GM12878 (cell line): ENCODE data around the gene SNAPIN. TPM values are rescaled to one million over a fixed set of nuclear protein-coding genes. Genes with fewer than 3 reads are reported as not detected.

ENCODE experiments used
- ATAC-seq: fragments of 200-7000 bp; cut with Tn5 transposase; 3 replicates; pipeline ENCODE4 v1.9.1; 2020; ENCODE audit warnings: mild to moderate bottlenecking, moderate library complexity
- BruUV-seq: library from RNA; stranded (reverse); fragments of 400-500 nt; replicated peaks from 2 replicates; lab custom pipeline; 2021; lab: Mats Ljungman, UMichigan
- CTCF ChIA-PET: fragments of 300-600 bp; sonication (Branson Sonifier 250); formaldehyde crosslinking; extraction: SDS; loops from one replicate; lab custom pipeline; 2021; ENCODE audit warnings: inconsistent platforms; lab: Yijun Ruan, JAX
- POLR2A ChIA-PET: fragments of 350-600 bp; formaldehyde crosslinking; extraction: SDS; loops from one replicate; lab custom pipeline; 2021; ENCODE audit warnings: inconsistent platforms; lab: Charles Lee
- RAD21 ChIA-PET: fragments of 300-600 bp; sonication (Branson Sonifier 250); formaldehyde crosslinking; loops from one replicate; lab custom pipeline; 2023; ENCODE audit warnings: antibody characterized with exemption; ENCODE audit not compliant: unreplicated experiment; lab: Charles Lee
- SMC1A ChIA-PET: fragments of 300-600 bp; sonication (Branson Sonifier 250); formaldehyde crosslinking; loops from one replicate; lab custom pipeline; 2023; ENCODE audit not compliant: unreplicated experiment, uncharacterized antibody; lab: Charles Lee
- DNase-seq: peaks from one replicate; pipeline ENCODE4 v3.0.0-alpha.2; 2011; ENCODE audit warnings: low read depth, low spot score
- FAIRE-seq: peaks from 3 replicates; lab custom pipeline; 2011; peaks lifted over from hg19 to GRCh38; lab: Jason Lieb, UNC
- H2AFZ ChIP-seq: 2 replicates; pipeline ENCODE4 v1.6.0; 2011; ENCODE audit warnings: low read depth, low read length, control low read depth; ENCODE audit not compliant: control insufficient read depth
- H3K27ac ChIP-seq: 2 replicates; pipeline ENCODE4 v1.5.1; 2011; ENCODE audit warnings: control low read depth; ENCODE audit not compliant: control insufficient read depth, insufficient read depth
- H3K27me3 ChIP-seq, 2 experiments: replicated peaks in 1 of 2; 2 replicates each; pipeline versions ENCODE4 v1.6.0 to v1.6.1; 2011; ENCODE audit warnings: low read length in 1 of 2; ENCODE audit not compliant: control insufficient read depth in 2 of 2, insufficient read depth in 2 of 2
- H3K36me3 ChIP-seq, 2 experiments: 2 replicates each; pipeline ENCODE4 v1.5.1; 2011; ENCODE audit warnings: low read length in 1 of 2; ENCODE audit not compliant: control insufficient read depth in 2 of 2, insufficient read depth in 2 of 2
- H3K4me1 ChIP-seq: 2 replicates; pipeline ENCODE4 v1.6.1; 2011; ENCODE audit warnings: mild to moderate bottlenecking, low read length, moderate library complexity, mixed read lengths; ENCODE audit not compliant: control insufficient read depth, insufficient read depth
- H3K4me2 ChIP-seq: 2 replicates; pipeline ENCODE4 v1.6.0; 2011; ENCODE audit warnings: control low read depth; ENCODE audit not compliant: control insufficient read depth, insufficient read depth
- H3K4me3 ChIP-seq: fragments of 200-600 bp; sonication (generic); 2 replicates; pipeline ENCODE4 v1.5.1; 2016
- H3K79me2 ChIP-seq: 2 replicates; pipeline ENCODE4 v1.6.0; 2011; ENCODE audit warnings: low read length; ENCODE audit not compliant: control insufficient read depth, insufficient read depth
- H3K9ac ChIP-seq: 2 replicates; pipeline ENCODE4 v1.8.0; 2011; ENCODE audit warnings: low read length, control low read depth, mixed read lengths; ENCODE audit not compliant: control insufficient read depth, insufficient read depth
- H3K9me3 ChIP-seq: replicated peaks from 3 replicates; pipeline ENCODE4 v1.5.1; 2011; ENCODE audit warnings: mild to moderate bottlenecking, low read length; ENCODE audit not compliant: control insufficient read depth, insufficient read depth
- H4K20me1 ChIP-seq: 2 replicates; pipeline ENCODE4 v1.6.0; 2011; ENCODE audit not compliant: control insufficient read depth, insufficient read depth
- CEBPB ChIP-seq, 2 experiments: fragments of 150-350 bp in 1 of 2; IDR thresholded peaks; 2 replicates each; pipeline ENCODE4 v1.6.1; 2012 to 2014; ENCODE audit warnings: low read depth in 2 of 2, low read length in 2 of 2, borderline replicate concordance in 1 of 2, inconsistent platforms in 1 of 2
- CREM ChIP-seq: IDR thresholded peaks from 2 replicates; pipeline ENCODE4 v1.6.1; 2014; ENCODE audit warnings: antibody characterized with exemption, low read depth
- FOXK2 ChIP-seq: fragments of 450-650 bp; IDR thresholded peaks from 2 replicates; pipeline ENCODE4 v1.6.1; 2017; ENCODE audit warnings: mild to moderate bottlenecking, moderate library complexity
- KAT2A ChIP-seq: conservative IDR thresholded peaks from 2 replicates; pipeline ENCODE4 v1.6.1; 2011; ENCODE audit warnings: low read depth, low read length; ENCODE audit not compliant: control insufficient read depth
- NFXL1 ChIP-seq: fragments of 450-650 bp; IDR thresholded peaks from 2 replicates; pipeline ENCODE4 v1.6.1; 2017; ENCODE audit warnings: antibody characterized with exemption, mild to moderate bottlenecking, borderline replicate concordance
- PAX5 ChIP-seq: IDR thresholded peaks from 2 replicates; pipeline ENCODE4 v1.6.1; 2011; ENCODE audit warnings: low read depth, low read length, borderline replicate concordance
- POLR2A ChIP-seq: IDR thresholded peaks from 2 replicates; pipeline ENCODE4 v1.6.1; 2011; ENCODE audit warnings: low read depth, mild to moderate bottlenecking, low read length
- POLR2AphosphoS2 ChIP-seq: IDR thresholded peaks from 2 replicates; pipeline ENCODE4 v1.6.1; 2011; ENCODE audit warnings: low read depth, mild to moderate bottlenecking, low read length, improper control_type of control experiment, moderate library complexity
- SMAD5 ChIP-seq: IDR thresholded peaks from 2 replicates; pipeline ENCODE4 v1.6.1; 2016; ENCODE audit warnings: antibody characterized with exemption, low read depth
- SMARCA5 ChIP-seq: fragments of 450-650 bp; IDR thresholded peaks from 2 replicates; pipeline ENCODE4 v1.6.1; 2017; ENCODE audit warnings: mild to moderate bottlenecking
- TARDBP ChIP-seq: IDR thresholded peaks from 2 replicates; pipeline ENCODE4 v1.6.1; 2016; ENCODE audit warnings: borderline replicate concordance
- WGBS: methylation state at CpG from one replicate; pipeline ENCODE4 v1.1.6; 2016; ENCODE audit warnings: low lambda C conversion rate; ENCODE audit not compliant: insufficient replicate concordance, insufficient coverage; ENCODE audit errors: missing lambda C conversion rate; 5-methylcytosine and 5-hydroxymethylcytosine counted together
- in situ Hi-C: fragments of 300-500 bp; cut with MboI; formaldehyde crosslinking; loops from 9 replicates; pipeline ENCODE4 v1.14.3; 2018; ENCODE audit warnings: mixed read lengths
- intact Hi-C: fragments of 100-400 bp; cut with micrococcal nuclease; formaldehyde crosslinking; loops from one replicate; pipeline ENCODE4 v1.14.2; 2022; ENCODE audit not compliant: unreplicated experiment
- polyA plus RNA-seq, 11 experiments: library from polyadenylated mRNA; depleted of rRNA in 4 of 11; unstranded in 6 of 11; stranded (reverse) in 5 of 11; fragments of >200 nt; fragmentation: Nextera tagmentation in 4 of 11; fragmentation: Illumina TruSeq in 1 of 11; extraction: Ambion mirVana in 4 of 11; extraction: Trizol in 1 of 11; gene quantifications; 1 replicate in 1 of 11; 2 replicates in 10 of 11; pipeline versions ENCODE4 v1.2.1 to v1.2.3, GENCODE V29; 2011 to 2016; ENCODE audit warnings: inconsistent platforms in 2 of 11, missing spikeins in 2 of 11, low read depth in 1 of 11
- total RNA-seq, 4 experiments: library from RNA; depleted of rRNA in 3 of 4; stranded (reverse); fragments of >200 nt in 3 of 4; fragmentation: Illumina TruSeq in 1 of 4; extraction: Trizol in 1 of 4; gene quantifications; 2 replicates each; pipeline versions ENCODE4 v1.2.1 to v1.2.3, GENCODE V29; 2013 to 2021
- TF ChIP-seq, protein P1 (sequence below): fragments of 450-650 bp; IDR thresholded peaks from 2 replicates; pipeline ENCODE4 v1.6.1; 2014; ENCODE audit warnings: mild to moderate bottlenecking

The SNAPIN gene
- total and polyA plus RNA-seq, 10 of the 15 experiments (the other 5 are each of a cell fraction or from before 2014, with no cell fraction given) = 12.4 to 78.1 (median 38.6) TPM

DNA sequence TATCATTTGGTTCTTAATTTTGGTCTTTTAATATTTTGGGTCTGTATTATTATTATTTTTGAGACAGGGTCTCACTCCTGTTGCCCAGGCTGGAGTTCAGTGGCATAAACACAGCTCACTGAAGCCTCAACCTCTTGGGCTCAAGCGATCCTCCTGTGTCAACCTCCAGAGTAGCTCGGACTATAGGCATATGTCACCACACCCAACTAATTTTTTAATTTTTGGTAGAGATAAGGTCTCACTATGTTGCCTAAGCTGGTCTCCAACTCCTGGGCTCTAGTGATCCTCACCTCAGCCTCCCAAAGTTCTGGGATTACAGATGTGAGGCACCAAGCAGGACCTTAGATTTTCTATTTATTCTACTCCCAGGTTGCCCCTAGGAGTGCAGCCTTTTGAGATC is 15.0 kb downstream of the SNAPIN start:
- SMC1A ChIA-PET = interaction anchor here (1.1 kb wide), 2 partner anchors 101 to 313 kb away, joined by 3 to 5 read pairs; partner anchors contain the start of gene RAB13
- BruUV-seq = no TSS peak

DNA sequence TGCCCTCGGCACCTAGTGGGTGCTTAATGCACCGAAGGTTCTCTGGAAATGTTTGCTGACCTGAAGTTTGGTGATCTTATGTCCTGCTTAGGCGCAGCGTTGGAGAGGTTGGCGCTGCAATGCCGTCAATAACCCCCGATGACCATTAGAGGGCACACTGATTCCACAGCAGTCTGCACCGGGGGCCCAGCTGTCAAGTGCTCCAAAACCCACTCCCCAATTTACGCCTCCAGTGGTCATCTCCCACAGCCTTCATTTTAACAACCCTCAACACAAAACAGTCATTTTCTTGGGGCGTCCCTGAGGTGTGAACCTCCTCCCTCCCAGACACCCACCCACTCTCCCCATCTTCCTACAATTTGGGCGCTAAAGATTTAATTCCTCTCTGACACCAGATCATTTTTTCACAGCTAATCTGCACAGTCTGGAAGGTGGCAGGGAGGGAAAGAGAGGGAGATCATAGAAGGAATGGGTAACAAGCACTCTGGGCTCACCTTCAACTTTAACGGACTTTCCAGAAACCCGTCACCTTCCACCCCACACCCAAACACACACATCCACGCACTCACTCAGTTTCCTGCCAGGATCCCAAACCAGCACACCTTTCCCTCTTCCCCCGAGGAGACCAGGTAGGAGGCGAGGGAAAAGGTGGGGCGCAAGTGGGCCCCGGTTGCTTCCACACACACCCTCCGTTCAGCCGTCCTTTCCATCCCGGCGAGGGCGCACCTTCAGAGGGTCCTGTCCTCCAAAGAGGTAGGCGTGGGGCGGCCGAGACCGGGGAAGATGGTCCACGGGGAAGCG is 19.4 kb downstream of the SNAPIN start:
- Histone ChIP-seq H3K4me2 (peak overlapping the region; percentile 90), H3K9me3 (no peaks in the 10 kb centered on the region; the same call in 2 of the 3 replicates), H2AFZ (peak overlapping the region; percentile 65), H3K36me3 (no peaks in the 10 kb centered on the region), H3K79me2 (no peaks in the 10 kb centered on the region), H3K27ac (no peak overlapping the region), H4K20me1 (no peaks in the 10 kb centered on the region; the same call in 1 of the 2 replicates), H3K27me3 (peaks cover 14 to 23% of the 10 kb centered on the region in 2 experiments), H3K4me3 (peak overlapping the region; percentile 47; the same call in 1 of the 2 replicates), H3K9ac (no peak overlapping the region), H3K4me1 (peaks cover 16% of the 10 kb centered on the region)
- SMC1A ChIA-PET = interaction anchor here (0.7 to 6.3 kb wide), 11 partner anchors 64 to 309 kb away, joined by 3 to 55 read pairs (median 4); no protein-coding TSS in a partner anchor
- in situ Hi-C loops (loop anchor here (5.0 kb wide), 2 partner anchors 69 to 309 kb away; partner anchors contain the start of gene RAB13), intact Hi-C loops (loop anchor here (1.0 to 2.0 kb wide), 3 partner anchors 71 to 309 kb away; partner anchors contain the start of gene RAB13)
- FAIRE-seq (peak; percentile 89), DNase-seq (no peak), ATAC-seq (peak; percentile 75)
- no TSS peak for BruUV-seq
- RAD21 ChIA-PET = interaction anchor here (1.1 to 3.2 kb wide), 9 partner anchors 54 to 309 kb away, joined by 3 to 13 read pairs (median 4); partner anchors contain the start of genes RAB13 and SLC27A3
- CTCF ChIA-PET = interaction anchor here (0.6 to 6.9 kb wide), 18 partner anchors 15 to 311 kb away, joined by 3 to 84 read pairs (median 4); partner anchors contain the start of genes INTS3, JTB and RAB13
- POLR2A ChIA-PET = interaction anchor here (1.4 kb wide), 1 partner anchor 66 kb away, joined by 6 read pairs; no protein-coding TSS in a partner anchor
- under 1% methylated on average over 29 of the region's 29 CpGs for WGBS
- TF ChIP-seq SMARCA5 = peak; percentile 21; the same call in 1 of the 2 replicates
- TF ChIP-seq TARDBP = no peak
- no peak for TF ChIP-seq KAT2A
- TF ChIP-seq PAX5 = no peak
- TF ChIP-seq, protein P1, sequence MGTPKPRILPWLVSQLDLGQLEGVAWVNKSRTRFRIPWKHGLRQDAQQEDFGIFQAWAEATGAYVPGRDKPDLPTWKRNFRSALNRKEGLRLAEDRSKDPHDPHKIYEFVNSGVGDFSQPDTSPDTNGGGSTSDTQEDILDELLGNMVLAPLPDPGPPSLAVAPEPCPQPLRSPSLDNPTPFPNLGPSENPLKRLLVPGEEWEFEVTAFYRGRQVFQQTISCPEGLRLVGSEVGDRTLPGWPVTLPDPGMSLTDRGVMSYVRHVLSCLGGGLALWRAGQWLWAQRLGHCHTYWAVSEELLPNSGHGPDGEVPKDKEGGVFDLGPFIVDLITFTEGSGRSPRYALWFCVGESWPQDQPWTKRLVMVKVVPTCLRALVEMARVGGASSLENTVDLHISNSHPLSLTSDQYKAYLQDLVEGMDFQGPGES = no peak
- no peak for TF ChIP-seq FOXK2
- TF ChIP-seq CREM = no peak
- no peak for TF ChIP-seq NFXL1
- TF ChIP-seq POLR2A = no peak
- no peak for TF ChIP-seq POLR2AphosphoS2
- TF ChIP-seq SMAD5 = no peak

More for the DNA sequence above, 15.0 kb downstream of the SNAPIN start:
- H3K9ac ChIP-seq = no peak overlapping the region
- peaks cover 5 to 6% of the 10 kb centered on the region in 2 experiments; a peak in 3 of 4 replicates for H3K27me3 ChIP-seq
- intact Hi-C loops = loop anchor here (5.0 kb wide), 2 partner anchors 101 to 161 kb away; no protein-coding TSS in a partner anchor
- no peaks in the 10 kb centered on the region for H4K20me1 ChIP-seq
- H3K4me3 ChIP-seq = no peak overlapping the region
- H2AFZ ChIP-seq = no peak overlapping the region
- no peaks in the 10 kb centered on the region for H3K9me3 ChIP-seq
- in situ Hi-C loops = no loop called here
- peaks cover 23% of the 10 kb centered on the region for H3K79me2 ChIP-seq
- ChIA-PET RAD21 (interaction anchor here (1.5 to 3.6 kb wide), 3 partner anchors 62 to 313 kb away, joined by 3 to 14 read pairs (median 6); partner anchors contain the start of gene RAB13), CTCF (interaction anchor here (3.6 to 7.5 kb wide), 2 partner anchors 77 to 102 kb away, joined by 29 to 43 read pairs; no protein-coding TSS in a partner anchor), POLR2A (interaction anchor here (0.6 to 1.4 kb wide), 2 partner anchors 50 to 101 kb away, joined by 3 read pairs; no protein-coding TSS in a partner anchor)
- peaks cover 9% of the 10 kb centered on the region for H3K4me1 ChIP-seq
- no peak for FAIRE-seq
- H3K27ac ChIP-seq = no peak overlapping the region
- H3K36me3 ChIP-seq = peaks cover 2 to 7% of the 10 kb centered on the region in 2 experiments
- TF ChIP-seq CEBPB (IDR thresholded peaks at IDR 0.05; ENCODE audit: borderline replicate concordance in 1 of 2, low read depth in 2 of 2, low read length in 2 of 2) = no peak
- no peak for TF ChIP-seq SMARCA5
- DNase-seq = no peak
- no peak overlapping the region for H3K4me2 ChIP-seq
- ATAC-seq = no peak
- 97% methylated on average over 2 of the region's 2 CpGs for WGBS
